T-cell (primary cell): ENCODE measurements around the gene NAB1. TPM values are rescaled to one million over a fixed set of nuclear protein-coding genes. Genes with fewer than 3 reads are reported as not detected.

Experiments used
- ATAC-seq, 4 experiments: fragments of 200-7000 bp in 3 of 4; fragments of 150-1000 bp in 1 of 4; cut with Tn5 transposase; replicated peaks in 1 of 4; 1 replicate in 3 of 4; 2 replicates in 1 of 4; pipeline ENCODE4 v1.10.0; 2021; ENCODE audit warnings: moderate library complexity in 3 of 4, mild to moderate bottlenecking in 2 of 4, moderate number of reproducible peaks in 1 of 4
- CTCF ChIA-PET, 2 donors: fragments of 300-600 bp; sonication (Branson Sonifier 250); formaldehyde crosslinking; loops; one replicate each; lab custom pipeline; 2022; ENCODE audit warnings: antibody characterized with exemption in 2 of 2; lab: Charles Lee
- POLR2A ChIA-PET, 2 donors: fragments of 300-600 bp; sonication (Branson Sonifier 250); formaldehyde crosslinking; loops; one replicate each; lab custom pipeline; 2022; ENCODE audit warnings: antibody characterized with exemption in 2 of 2; lab: Charles Lee
- DNase-seq, 35 experiments: peaks; one replicate each; pipeline versions ENCODE4 v3.0.0 to v3.0.0-alpha.2; 2013 to 2023
- H3K27ac ChIP-seq: one replicate; pipeline ENCODE4 v1.5.1; 2013; ENCODE audit warnings: low read length
- H3K27me3 ChIP-seq, 2 experiments: replicated peaks in 1 of 2; 1 replicate in 1 of 2; 2 replicates in 1 of 2; pipeline versions ENCODE4 v1.6.1 to v1.7.0; 2013; ENCODE audit warnings: low read length in 1 of 2, mixed read lengths in 1 of 2; ENCODE audit not compliant: control insufficient read depth in 2 of 2, insufficient read depth in 2 of 2; ENCODE audit errors: extremely low read depth in 1 of 2
- H3K36me3 ChIP-seq, 2 donors: 1 replicate in 1 of 2; 2 replicates in 1 of 2; pipeline versions ENCODE4 v1.6.1 to v1.7.0; 2013; ENCODE audit warnings: low read length in 1 of 2; ENCODE audit not compliant: control insufficient read depth in 2 of 2, insufficient read depth in 1 of 2; ENCODE audit errors: extremely low read depth in 1 of 2
- H3K4me1 ChIP-seq, 2 experiments: 1 replicate in 1 of 2; 2 replicates in 1 of 2; pipeline versions ENCODE4 v1.6.1 to v1.7.0; 2013; ENCODE audit warnings: low read length in 2 of 2, mixed read lengths in 1 of 2; ENCODE audit not compliant: insufficient read depth in 2 of 2, control insufficient read depth in 1 of 2; ENCODE audit errors: extremely low read depth in 1 of 2
- H3K4me3 ChIP-seq, 2 donors: 1 replicate in 1 of 2; 2 replicates in 1 of 2; pipeline versions ENCODE4 v1.5.1 to v1.7.0; 2013; ENCODE audit warnings: mild to moderate bottlenecking in 2 of 2, low read length in 1 of 2, moderate library complexity in 1 of 2; ENCODE audit not compliant: control insufficient read depth in 1 of 2; ENCODE audit errors: extremely low read depth in 1 of 2
- H3K9me3 ChIP-seq: 2 replicates; pipeline ENCODE4 v1.7.0; 2013
- H3K27ac Mint-ChIP-seq, 2 donors: one replicate each; pipeline ENCODE4 v1.8.0; 2020 to 2021; ENCODE audit warnings: mild to moderate bottlenecking in 2 of 2, mixed read lengths in 2 of 2
- H3K27me3 Mint-ChIP-seq, 2 donors: one replicate each; pipeline ENCODE4 v1.8.0; 2021 to 2022; ENCODE audit warnings: mixed read lengths in 2 of 2
- H3K36me3 Mint-ChIP-seq: one replicate; pipeline ENCODE4 v1.8.0; 2021; ENCODE audit warnings: mixed read lengths
- H3K4me1 Mint-ChIP-seq, 3 donors: one replicate each; pipeline ENCODE4 v1.8.0; 2020 to 2022; ENCODE audit warnings: mixed read lengths in 3 of 3, mild to moderate bottlenecking in 1 of 3
- H3K4me3 Mint-ChIP-seq, 3 donors: one replicate each; pipeline ENCODE4 v1.8.0; 2020 to 2022; ENCODE audit warnings: mild to moderate bottlenecking in 3 of 3, mixed read lengths in 3 of 3, moderate library complexity in 3 of 3
- H3K9me3 Mint-ChIP-seq, 3 donors: one replicate each; pipeline ENCODE4 v1.8.0; 2020 to 2022; ENCODE audit warnings: mixed read lengths in 3 of 3
- WGBS: methylation state at CpG from one replicate; pipeline ENCODE4 v1.1.5; 2013; ENCODE audit warnings: missing lambda C conversion rate; ENCODE audit not compliant: insufficient coverage; 5-methylcytosine and 5-hydroxymethylcytosine counted together
- total RNA-seq, 35 experiments: library from RNA in 6 of 35; stranded (reverse) in 6 of 35; fragments of 120-200 nt in 1 of 35; gene quantifications; one replicate each; pipeline versions ENCODE4 v1.2.1 to v1.2.4 and lab custom pipeline; 2013 to 2026

Gene NAB1
- total RNA-seq, 5 donors from 2014 or later (not counting 1 experiment from before 2014, with no cell fraction given): 17.7 to 22.1 (median 19.2) TPM

DNA sequence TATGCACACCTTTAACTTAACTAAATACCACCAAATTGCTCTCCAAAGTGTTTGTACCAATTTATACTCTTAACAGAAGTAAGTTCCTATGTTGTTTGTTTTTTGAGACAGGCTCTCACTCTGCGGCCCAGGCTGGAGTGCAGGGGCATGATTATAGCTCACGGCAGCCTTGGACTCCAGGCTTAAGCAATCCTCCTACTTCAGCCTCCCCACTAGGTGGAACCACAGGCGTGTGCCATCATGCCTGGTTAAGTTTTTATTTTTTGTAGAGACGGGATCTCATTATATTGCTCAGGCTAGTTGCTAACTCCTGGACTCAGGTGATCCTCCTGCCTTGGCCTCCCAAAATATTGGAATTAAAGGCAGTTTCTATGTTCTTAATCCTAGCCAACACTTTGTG lies 13.1 kb upstream of the NAB1 start:
- CTCF ChIA-PET: interaction anchor here (0.6 to 1.1 kb wide), 3 partner anchors 13 to 217 kb away, joined by 3 to 4 read pairs (median 3); no protein-coding TSS in a partner anchor
- Histone ChIP-seq H3K9me3 (no peaks in the 10 kb centered on the region), H3K27me3 (no peaks in the 10 kb centered on the region), H3K4me1 (no peaks in the 10 kb centered on the region), H3K27ac (no peak overlapping the region), H3K36me3 (no peaks in the 10 kb centered on the region), H3K4me3 (no peak overlapping the region)
- Mint-ChIP-seq H3K27me3 (no peaks in the 10 kb centered on the region), H3K4me3 (no peak overlapping the region), H3K4me1 (no peaks in the 10 kb centered on the region), H3K36me3 (no peaks in the 10 kb centered on the region), H3K27ac (no peak overlapping the region), H3K9me3 (no peaks in the 10 kb centered on the region)
- POLR2A ChIA-PET: no interaction called here
- DNase-seq: peak in 6 of 35 experiments; percentile 3 to 50 (median 11)
- WGBS: no CpG with 5 or more reads among the region's 4 CpGs
- peak in 1 of 4 experiments; percentile 35 for ATAC-seq

DNA sequence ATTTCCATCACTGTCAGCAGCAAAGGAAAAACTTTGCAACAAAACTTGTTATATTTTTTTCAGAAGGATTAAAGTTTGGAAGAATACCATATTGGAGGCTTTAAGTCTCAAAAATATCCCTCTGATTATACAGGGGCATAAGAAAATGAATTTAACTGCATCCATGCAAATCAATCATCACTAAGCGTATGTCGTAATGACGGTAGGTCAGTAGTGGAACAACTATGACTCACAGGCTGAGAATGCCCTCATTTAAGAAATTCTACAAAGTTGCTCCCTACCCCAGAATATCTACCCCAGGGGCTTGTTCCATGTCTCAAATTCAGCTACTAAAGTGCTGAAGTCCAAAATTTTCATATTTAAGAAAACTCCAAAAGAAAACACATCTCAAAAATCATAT lies 12.5 kb upstream of the NAB1 start:
- no peaks in the 10 kb centered on the region for H3K27me3 ChIP-seq
- no peaks in the 10 kb centered on the region for H3K9me3 ChIP-seq
- Mint-ChIP-seq H3K4me1 (no peaks in the 10 kb centered on the region), H3K9me3 (no peaks in the 10 kb centered on the region), H3K4me3 (no peak overlapping the region), H3K27ac (no peak overlapping the region), H3K27me3 (no peaks in the 10 kb centered on the region), H3K36me3 (no peaks in the 10 kb centered on the region)
- ChIA-PET CTCF (interaction anchor here in 1 of 2 donors (1.0 kb wide), 1 partner anchor 22 kb away, joined by 4 read pairs; no protein-coding TSS in a partner anchor), POLR2A (no interaction called here)
- no peaks in the 10 kb centered on the region for H3K36me3 ChIP-seq
- no peaks in the 10 kb centered on the region for H3K4me1 ChIP-seq
- H3K27ac ChIP-seq: no peak overlapping the region
- no peak overlapping the region for H3K4me3 ChIP-seq
- 100% methylated on average over 3 of the region's 3 CpGs for WGBS
- DNase-seq (no peak), ATAC-seq (no peak)

DNA sequence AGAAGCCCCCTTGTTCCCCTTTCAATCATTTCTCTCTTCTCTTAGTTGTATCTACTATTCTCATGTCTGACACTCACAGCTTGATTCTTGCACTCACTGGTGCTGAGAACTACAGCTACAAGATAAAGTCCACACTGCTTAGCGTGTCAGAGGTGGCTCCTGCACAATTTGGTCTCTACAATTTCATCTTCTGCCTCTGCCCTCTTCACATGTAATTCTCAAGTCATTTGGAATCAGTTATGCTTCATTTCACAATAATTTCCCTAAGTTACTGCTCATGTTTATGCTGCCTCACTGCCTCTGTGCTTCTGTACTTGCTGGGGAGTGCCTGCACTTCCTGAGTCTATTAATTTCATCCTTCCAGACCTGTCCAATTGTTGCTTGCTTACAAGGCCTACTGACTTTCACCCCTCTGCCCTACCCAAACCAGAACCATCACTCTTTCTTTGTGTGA lies 11.6 kb upstream of the NAB1 start:
- WGBS: 100% methylated on average over 1 of the region's 1 CpG
- ATAC-seq: no peak
- H3K4me3 Mint-ChIP-seq: no peak overlapping the region

DNA sequence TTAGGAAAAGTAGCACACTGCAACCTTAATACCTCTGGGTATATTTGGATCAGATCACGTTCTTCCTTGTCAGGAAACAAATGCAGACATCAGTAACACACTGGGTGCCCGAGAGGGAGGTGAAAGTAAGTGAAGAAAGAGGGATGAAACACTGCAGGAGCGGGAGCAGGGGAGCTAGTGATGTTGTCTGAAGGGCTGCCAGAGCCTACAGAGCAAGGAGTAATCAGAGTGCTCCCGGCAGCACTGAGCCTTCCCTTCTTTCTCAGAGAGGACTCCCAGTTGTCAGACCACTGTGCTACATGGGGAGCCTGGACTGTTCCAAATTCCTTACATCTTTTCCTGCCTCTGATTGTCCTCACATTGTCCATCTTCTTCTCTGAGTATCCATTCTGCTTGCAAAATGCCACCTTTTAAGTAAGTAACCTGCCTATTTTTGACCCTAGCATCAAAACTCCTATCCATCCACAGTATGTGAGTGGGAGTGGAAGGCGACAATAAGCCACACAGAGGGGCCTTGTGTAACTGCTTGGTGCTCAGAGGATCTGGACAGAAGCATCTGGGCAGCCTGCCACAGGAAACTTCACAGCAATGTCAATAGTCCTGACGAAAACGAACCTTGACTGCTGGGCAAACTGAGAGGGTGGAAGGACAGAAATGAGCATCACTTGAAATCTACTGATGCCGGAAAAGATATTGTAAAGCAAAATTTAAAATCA lies 10.8 kb upstream of the NAB1 start:
- no peaks in the 10 kb centered on the region for H3K9me3 ChIP-seq
- Mint-ChIP-seq H3K27me3 (no peaks in the 10 kb centered on the region), H3K9me3 (no peaks in the 10 kb centered on the region), H3K4me1 (no peaks in the 10 kb centered on the region), H3K27ac (no peak overlapping the region), H3K4me3 (no peak overlapping the region), H3K36me3 (no peaks in the 10 kb centered on the region)
- no peak for DNase-seq
- no peak overlapping the region for H3K4me3 ChIP-seq
- ChIA-PET POLR2A (no interaction called here), CTCF (interaction anchor here in 1 of 2 donors (1.2 kb wide), 1 partner anchor 29 kb away, joined by 5 read pairs; no protein-coding TSS in a partner anchor)
- H3K4me1 ChIP-seq: no peaks in the 10 kb centered on the region
- WGBS: 88% methylated on average over 7 of the region's 8 CpGs
- no peaks in the 10 kb centered on the region for H3K27me3 ChIP-seq
- no peak for ATAC-seq
- no peak overlapping the region for H3K27ac ChIP-seq
- H3K36me3 ChIP-seq: no peaks in the 10 kb centered on the region

More for the DNA sequence above, 11.6 kb upstream of the NAB1 start:
- ChIA-PET CTCF (no interaction called here), POLR2A (no interaction called here)
- Histone ChIP-seq H3K27ac (no peak overlapping the region), H3K4me3 (no peak overlapping the region), H3K27me3 (no peaks in the 10 kb centered on the region), H3K9me3 (no peaks in the 10 kb centered on the region), H3K36me3 (no peaks in the 10 kb centered on the region), H3K4me1 (no peaks in the 10 kb centered on the region)
- Mint-ChIP-seq H3K36me3 (no peaks in the 10 kb centered on the region), H3K9me3 (no peaks in the 10 kb centered on the region), H3K4me1 (no peaks in the 10 kb centered on the region), H3K27me3 (no peaks in the 10 kb centered on the region), H3K27ac (no peak overlapping the region)
- DNase-seq: no peak

DNA sequence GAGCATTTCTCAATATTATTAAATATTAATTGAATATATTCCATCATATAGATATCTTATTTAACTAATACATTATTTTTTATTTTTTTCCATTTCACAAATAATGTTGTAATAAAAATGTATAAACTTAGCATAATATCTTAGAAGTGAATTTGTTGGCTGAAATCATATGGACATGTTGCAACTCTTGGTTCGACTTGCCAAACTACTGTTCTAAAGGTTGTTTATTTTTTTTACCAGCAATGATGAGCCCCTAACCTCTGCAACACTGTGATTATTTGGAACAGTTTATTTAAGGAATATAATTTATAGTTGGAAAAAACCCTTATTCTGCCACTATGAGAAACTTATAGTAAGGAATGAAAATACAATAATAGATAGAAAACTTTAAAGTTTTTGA lies 8.8 kb upstream of the NAB1 start:
- DNase-seq: no peak
- Mint-ChIP-seq H3K4me3 (no peak overlapping the region), H3K27ac (no peak overlapping the region), H3K4me1 (peaks cover 3 to 9% (median 4%) of the 10 kb centered on the region in 3 donors), H3K36me3 (no peaks in the 10 kb centered on the region), H3K9me3 (no peaks in the 10 kb centered on the region), H3K27me3 (no peaks in the 10 kb centered on the region)
- ATAC-seq: no peak
- ChIA-PET CTCF (interaction anchor here in 1 of 2 donors (0.5 kb wide), 1 partner anchor 1199 kb away, joined by 3 read pairs; no protein-coding TSS in a partner anchor), POLR2A (interaction anchor here in 1 of 2 donors (0.5 kb wide), 1 partner anchor 21 kb away, joined by 4 read pairs; no protein-coding TSS in a partner anchor)
- H3K36me3 ChIP-seq: no peaks in the 10 kb centered on the region
- no peak overlapping the region for H3K4me3 ChIP-seq
- no peaks in the 10 kb centered on the region for H3K4me1 ChIP-seq
- H3K27ac ChIP-seq: no peak overlapping the region
- H3K9me3 ChIP-seq: no peaks in the 10 kb centered on the region
- no peaks in the 10 kb centered on the region for H3K27me3 ChIP-seq
- no CpG with 5 or more reads among the region's 1 CpG for WGBS

DNA sequence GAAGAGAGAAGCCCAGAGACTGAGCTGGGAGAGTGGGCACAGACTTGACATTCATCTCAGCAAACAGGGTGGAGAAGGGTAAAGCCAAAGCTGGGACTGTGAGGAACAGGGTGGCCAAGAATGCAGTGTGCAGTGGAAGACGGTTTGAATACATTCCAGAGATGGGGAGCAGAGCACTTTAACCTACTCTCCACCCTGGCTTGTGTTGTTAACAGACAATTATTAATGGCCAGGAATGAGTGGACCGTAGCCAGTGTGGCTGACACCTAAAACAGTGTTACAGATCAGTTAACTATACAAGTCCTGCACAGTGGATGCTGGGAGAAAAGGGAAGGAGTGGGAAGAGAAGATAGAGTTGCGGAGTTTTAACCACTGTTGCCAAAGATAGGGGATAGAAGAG lies 7.4 kb upstream of the NAB1 start:
- peaks cover 7 to 16% (median 9%) of the 10 kb centered on the region in 3 donors for H3K4me1 Mint-ChIP-seq
- ATAC-seq: no peak
- Histone ChIP-seq H3K4me1 (no peaks in the 10 kb centered on the region), H3K36me3 (no peaks in the 10 kb centered on the region), H3K27me3 (no peaks in the 10 kb centered on the region), H3K27ac (no peak overlapping the region), H3K4me3 (no peak overlapping the region), H3K9me3 (no peaks in the 10 kb centered on the region)
- no peaks in the 10 kb centered on the region for H3K27me3 Mint-ChIP-seq
- H3K36me3 Mint-ChIP-seq: no peaks in the 10 kb centered on the region
- no CpG with 5 or more reads among the region's 3 CpGs for WGBS
- no peak overlapping the region for H3K4me3 Mint-ChIP-seq
- H3K27ac Mint-ChIP-seq: no peak overlapping the region
- no peaks in the 10 kb centered on the region for H3K9me3 Mint-ChIP-seq
- DNase-seq: no peak
- ChIA-PET POLR2A (no interaction called here), CTCF (no interaction called here)
